ENCODE results near the gene TSPOAP1. TPM values are rescaled to one million over a fixed set of nuclear protein-coding genes. Genes with fewer than 3 reads are reported as not detected.

The TSPOAP1 gene
- total and polyA plus RNA-seq, 2 of the 13 experiments (the other 11 are each of a cell fraction or from before 2014, with no cell fraction given) = not detected

DNA sequence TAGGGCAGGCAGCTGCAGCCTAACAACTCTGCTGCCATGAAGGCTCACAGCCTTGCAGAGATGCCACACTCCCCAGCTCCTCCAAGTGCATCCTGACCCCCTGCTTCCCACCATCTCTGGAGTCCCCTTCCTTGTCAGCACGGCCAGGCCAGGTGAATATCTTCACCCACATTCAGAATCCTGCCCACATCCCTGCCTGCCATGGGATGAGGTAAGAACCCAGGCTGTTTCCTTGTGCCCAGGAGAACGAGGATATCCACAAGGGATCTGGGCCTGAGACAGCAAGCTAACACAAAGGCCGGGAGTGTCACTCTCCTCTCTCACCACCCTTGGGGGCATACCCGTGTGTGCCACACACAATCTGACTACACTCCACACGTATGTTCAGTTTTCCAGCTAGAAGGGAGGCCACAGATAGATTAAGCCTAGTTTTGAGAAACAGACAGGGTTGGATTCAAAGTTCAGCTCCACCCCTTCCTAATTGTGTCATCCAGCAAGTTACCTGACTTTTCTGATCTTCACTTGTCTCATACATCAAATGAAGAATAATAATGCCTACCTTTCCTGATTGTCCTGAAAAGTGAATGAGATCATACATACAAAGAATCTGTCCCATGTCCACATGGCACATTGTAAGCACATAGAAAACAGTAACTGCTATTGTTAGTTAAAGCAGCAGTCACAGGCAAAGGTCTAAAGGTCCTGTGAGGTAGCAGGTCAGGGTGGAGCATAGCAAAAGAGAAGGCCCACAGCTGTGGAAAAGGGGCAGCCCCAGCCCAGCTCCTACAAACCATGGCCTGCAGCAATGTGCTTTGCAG, 40.8 kb upstream of the TSPOAP1 start (continued):
- TF ChIP-seq, protein P1, sequence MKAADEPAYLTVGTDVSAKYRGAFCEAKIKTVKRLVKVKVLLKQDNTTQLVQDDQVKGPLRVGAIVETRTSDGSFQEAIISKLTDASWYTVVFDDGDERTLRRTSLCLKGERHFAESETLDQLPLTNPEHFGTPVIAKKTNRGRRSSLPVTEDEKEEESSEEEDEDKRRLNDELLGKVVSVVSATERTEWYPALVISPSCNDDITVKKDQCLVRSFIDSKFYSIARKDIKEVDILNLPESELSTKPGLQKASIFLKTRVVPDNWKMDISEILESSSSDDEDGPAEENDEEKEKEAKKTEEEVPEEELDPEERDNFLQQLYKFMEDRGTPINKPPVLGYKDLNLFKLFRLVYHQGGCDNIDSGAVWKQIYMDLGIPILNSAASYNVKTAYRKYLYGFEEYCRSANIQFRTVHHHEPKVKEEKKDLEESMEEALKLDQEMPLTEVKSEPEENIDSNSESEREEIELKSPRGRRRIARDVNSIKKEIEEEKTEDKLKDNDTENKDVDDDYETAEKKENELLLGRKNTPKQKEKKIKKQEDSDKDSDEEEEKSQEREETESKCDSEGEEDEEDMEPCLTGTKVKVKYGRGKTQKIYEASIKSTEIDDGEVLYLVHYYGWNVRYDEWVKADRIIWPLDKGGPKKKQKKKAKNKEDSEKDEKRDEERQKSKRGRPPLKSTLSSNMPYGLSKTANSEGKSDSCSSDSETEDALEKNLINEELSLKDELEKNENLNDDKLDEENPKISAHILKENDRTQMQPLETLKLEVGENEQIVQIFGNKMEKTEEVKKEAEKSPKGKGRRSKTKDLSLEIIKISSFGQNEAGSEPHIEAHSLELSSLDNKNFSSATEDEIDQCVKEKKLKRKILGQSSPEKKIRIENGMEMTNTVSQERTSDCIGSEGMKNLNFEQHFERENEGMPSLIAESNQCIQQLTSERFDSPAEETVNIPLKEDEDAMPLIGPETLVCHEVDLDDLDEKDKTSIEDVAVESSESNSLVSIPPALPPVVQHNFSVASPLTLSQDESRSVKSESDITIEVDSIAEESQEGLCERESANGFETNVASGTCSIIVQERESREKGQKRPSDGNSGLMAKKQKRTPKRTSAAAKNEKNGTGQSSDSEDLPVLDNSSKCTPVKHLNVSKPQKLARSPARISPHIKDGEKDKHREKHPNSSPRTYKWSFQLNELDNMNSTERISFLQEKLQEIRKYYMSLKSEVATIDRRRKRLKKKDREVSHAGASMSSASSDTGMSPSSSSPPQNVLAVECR (CRISPR knock-in tag; IDR thresholded peaks at IDR 0.05; ENCODE audit: borderline replicate concordance) = peak; percentile 16; the same call in 1 of the 2 replicates
- peak; percentile 22; the same call in 1 of the 2 replicates for TF ChIP-seq ZMAT3 (CRISPR knock-in tag; conservative IDR thresholded peaks at IDR 0.05)
- TF ChIP-seq MYPOP (CRISPR knock-in tag; IDR thresholded peaks at IDR 0.05) = no peak; the same call in 1 of the 2 replicates
- TF ChIP-seq TOPORS (CRISPR knock-in tag; IDR thresholded peaks at IDR 0.05) = no peak
- TF ChIP-seq SRSF4 (IDR thresholded peaks at IDR 0.05; ENCODE audit: low read depth, low read length, poor library complexity, severe bottlenecking) = no peak
- peak; percentile 60; the same call in 1 of the 2 replicates for TF ChIP-seq CCDC6 (CRISPR knock-in tag; IDR thresholded peaks at IDR 0.05)
- TF ChIP-seq ZFP62 (CRISPR knock-in tag; IDR thresholded peaks at IDR 0.05) = no peak
- peak; percentile 45; the same call in 1 of the 2 replicates for TF ChIP-seq CEBPB (IDR thresholded peaks at IDR 0.05; ENCODE audit: borderline replicate concordance, low read depth, low read length)
- TF ChIP-seq, protein P2, sequence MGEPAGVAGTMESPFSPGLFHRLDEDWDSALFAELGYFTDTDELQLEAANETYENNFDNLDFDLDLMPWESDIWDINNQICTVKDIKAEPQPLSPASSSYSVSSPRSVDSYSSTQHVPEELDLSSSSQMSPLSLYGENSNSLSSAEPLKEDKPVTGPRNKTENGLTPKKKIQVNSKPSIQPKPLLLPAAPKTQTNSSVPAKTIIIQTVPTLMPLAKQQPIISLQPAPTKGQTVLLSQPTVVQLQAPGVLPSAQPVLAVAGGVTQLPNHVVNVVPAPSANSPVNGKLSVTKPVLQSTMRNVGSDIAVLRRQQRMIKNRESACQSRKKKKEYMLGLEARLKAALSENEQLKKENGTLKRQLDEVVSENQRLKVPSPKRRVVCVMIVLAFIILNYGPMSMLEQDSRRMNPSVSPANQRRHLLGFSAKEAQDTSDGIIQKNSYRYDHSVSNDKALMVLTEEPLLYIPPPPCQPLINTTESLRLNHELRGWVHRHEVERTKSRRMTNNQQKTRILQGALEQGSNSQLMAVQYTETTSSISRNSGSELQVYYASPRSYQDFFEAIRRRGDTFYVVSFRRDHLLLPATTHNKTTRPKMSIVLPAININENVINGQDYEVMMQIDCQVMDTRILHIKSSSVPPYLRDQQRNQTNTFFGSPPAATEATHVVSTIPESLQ (CRISPR knock-in tag; conservative IDR thresholded peaks at IDR 0.05) = no peak
- peak; percentile 62 for TF ChIP-seq SALL1 (CRISPR knock-in tag; IDR thresholded peaks at IDR 0.05)
- TF ChIP-seq ZNF430 (CRISPR knock-in tag; IDR thresholded peaks at IDR 0.05) = no peak
- TF ChIP-seq, protein P3, sequence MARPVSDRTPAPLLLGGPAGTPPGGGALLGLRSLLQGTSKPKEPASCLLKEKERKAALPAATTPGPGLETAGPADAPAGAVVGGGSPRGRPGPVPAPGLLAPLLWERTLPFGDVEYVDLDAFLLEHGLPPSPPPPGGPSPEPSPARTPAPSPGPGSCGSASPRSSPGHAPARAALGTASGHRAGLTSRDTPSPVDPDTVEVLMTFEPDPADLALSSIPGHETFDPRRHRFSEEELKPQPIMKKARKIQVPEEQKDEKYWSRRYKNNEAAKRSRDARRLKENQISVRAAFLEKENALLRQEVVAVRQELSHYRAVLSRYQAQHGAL (CRISPR knock-in tag; IDR thresholded peaks at IDR 0.05; ENCODE audit: not compliant biosample characterization) = no peak
- no peak for TF ChIP-seq GPN1 (CRISPR knock-in tag; IDR thresholded peaks at IDR 0.05; ENCODE audit: borderline replicate concordance)
- TF ChIP-seq, protein P4, sequence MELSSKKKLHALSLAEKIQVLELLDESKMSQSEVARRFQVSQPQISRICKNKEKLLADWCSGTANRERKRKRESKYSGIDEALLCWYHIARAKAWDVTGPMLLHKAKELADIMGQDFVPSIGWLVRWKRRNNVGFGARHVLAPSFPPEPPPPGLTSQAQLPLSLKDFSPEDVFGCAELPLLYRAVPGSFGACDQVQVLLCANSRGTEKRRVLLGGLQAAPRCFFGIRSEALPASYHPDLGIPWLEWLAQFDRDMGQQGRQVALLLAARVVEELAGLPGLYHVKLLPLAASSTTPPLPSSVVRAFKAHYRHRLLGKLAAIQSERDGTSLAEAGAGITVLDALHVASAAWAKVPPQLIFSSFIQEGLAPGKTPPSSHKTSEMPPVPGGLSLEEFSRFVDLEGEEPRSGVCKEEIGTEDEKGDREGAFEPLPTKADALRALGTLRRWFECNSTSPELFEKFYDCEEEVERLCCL (CRISPR knock-in tag; IDR thresholded peaks at IDR 0.05; ENCODE audit: borderline replicate concordance) = no peak
- TF ChIP-seq ZNF253 (CRISPR knock-in tag; IDR thresholded peaks at IDR 0.05; ENCODE audit: borderline replicate concordance) = no peak
- TF ChIP-seq ZBTB7A (CRISPR knock-in tag; IDR thresholded peaks at IDR 0.05) = no peak
- no peak for TF ChIP-seq DR1 (CRISPR knock-in tag; IDR thresholded peaks at IDR 0.05)
- TF ChIP-seq ZNF576 (CRISPR knock-in tag; IDR thresholded peaks at IDR 0.05) = no peak

All from HepG2 (cell line).